NCI-H1930 (cell line): ENCODE data around the gene UTS2R.
"Not testable (repeated sequence)": the region's sequence is repeated elsewhere in the genome, so short reads cannot be mapped to it uniquely, and the experiment has no call there.

ENCODE experiments used
- DNase-seq, 2 experiments: peaks; one replicate each; lab custom pipeline; 2025; lab: John Stamatoyannopoulos, UW

The UTS2R gene

GRCh38 chr17:82354804-82355308, 16.7 kb upstream of the UTS2R start:
- DNase-seq, result no peak

- no peak for DNase-seq
These were observed 15.7 kb upstream of the UTS2R start for GRCh38 chr17:82355770-82356427.

GRCh38 chr17:82356845-82357355, 14.7 kb upstream of the UTS2R start:
- peak in 1 of 2 experiments; percentile 20 for DNase-seq

- DNase-seq, result no peak
These were observed 14.2 kb upstream of the UTS2R start for GRCh38 chr17:82357394-82357793.

- DNase-seq, result peak; percentile 66 to 74
These were observed 12.9 kb upstream of the UTS2R start, which contains the start of gene TEX19 for GRCh38 chr17:82358465-82359350. TEX19 (plus strand) TSS chr17:82359247; CDS start chr17:82362151, 2,904 bp downstream.

GRCh38 chr17:82359451-82360074, 12.0 kb upstream of the UTS2R start:
- DNase-seq, result not testable (repeated sequence)

- DNase-seq, result no peak
These were observed 9.5 kb upstream of the UTS2R start for GRCh38 chr17:82361885-82362633.

- no peak for DNase-seq
These were observed 5.8 kb upstream of the UTS2R start for GRCh38 chr17:82365606-82366295.

- DNase-seq, result peak; percentile 46 to 76
These were observed 4.8 kb upstream of the UTS2R start for GRCh38 chr17:82366749-82367148.

- DNase-seq, result peak; percentile 67 to 73
These were observed 3.6 kb upstream of the UTS2R start for GRCh38 chr17:82367724-82368524.

- DNase-seq, result no peak
These were observed 2.4 kb upstream of the UTS2R start for GRCh38 chr17:82369211-82369610.

- no peak for DNase-seq
These were observed 863 bp upstream of the UTS2R start for GRCh38 chr17:82370471-82371332.

GRCh38 chr17:82372249-82373071, 895 bp downstream of the UTS2R start:
- no peak for DNase-seq

GRCh38 chr17:82373072-82373452, 1.5 kb downstream of the UTS2R start:
- DNase-seq, result not testable (repeated sequence)

- no peak for DNase-seq
These were observed 2.4 kb downstream of the UTS2R start for GRCh38 chr17:82373731-82374625.

GRCh38 chr17:82374626-82375331, 3.2 kb downstream of the UTS2R start:
- no peak for DNase-seq
